ENCODE data around the gene FURIN.

GRCh38 chr15:90868261-90868689, at the start of gene FURIN:
- TF ChIP-seq CTCF (IDR thresholded peaks at IDR 0.05) (no peak), POLR2A (IDR thresholded peaks at IDR 0.05) (no peak)

Measured in vagina (tissue), 2 donors.